ENCODE measurements around the gene SPATS1.
"Not testable (repeated sequence)": the region's sequence is repeated elsewhere in the genome, so short reads cannot be mapped to it uniquely, and the experiment has no call there.

The SPATS1 gene

GRCh38 chr6:44310241-44310640 is 32.2 kb upstream of the SPATS1 start:
- no peak for DNase-seq (ENCODE audit: extremely low read depth in 1 of 2, low read depth in 1 of 2)

GRCh38 chr6:44311304-44311703 is 31.1 kb upstream of the SPATS1 start:
- no peak for DNase-seq (ENCODE audit: extremely low read depth in 1 of 2, low read depth in 1 of 2)

DNA sequence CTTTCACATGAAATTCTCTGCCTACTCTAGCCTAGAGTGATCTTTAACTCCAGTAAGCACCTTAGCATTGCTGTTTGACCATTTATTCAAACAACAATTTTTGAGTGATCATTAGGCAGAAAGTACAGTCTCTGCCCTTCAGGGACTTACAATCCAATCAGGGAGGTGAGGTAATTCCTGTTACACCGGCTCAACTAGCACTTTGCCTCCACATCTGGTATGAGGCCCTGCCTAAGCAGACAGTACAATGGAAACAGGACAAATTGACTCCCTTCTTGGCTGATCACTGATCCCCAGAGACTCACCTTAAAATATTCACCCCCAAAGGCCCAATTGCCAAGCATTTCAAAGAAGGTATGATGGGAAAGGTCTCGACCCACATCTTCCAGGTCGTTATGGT is 30.7 kb upstream of the SPATS1 start:
- no peak for DNase-seq (ENCODE audit: extremely low read depth in 1 of 2, low read depth in 1 of 2)

DNA sequence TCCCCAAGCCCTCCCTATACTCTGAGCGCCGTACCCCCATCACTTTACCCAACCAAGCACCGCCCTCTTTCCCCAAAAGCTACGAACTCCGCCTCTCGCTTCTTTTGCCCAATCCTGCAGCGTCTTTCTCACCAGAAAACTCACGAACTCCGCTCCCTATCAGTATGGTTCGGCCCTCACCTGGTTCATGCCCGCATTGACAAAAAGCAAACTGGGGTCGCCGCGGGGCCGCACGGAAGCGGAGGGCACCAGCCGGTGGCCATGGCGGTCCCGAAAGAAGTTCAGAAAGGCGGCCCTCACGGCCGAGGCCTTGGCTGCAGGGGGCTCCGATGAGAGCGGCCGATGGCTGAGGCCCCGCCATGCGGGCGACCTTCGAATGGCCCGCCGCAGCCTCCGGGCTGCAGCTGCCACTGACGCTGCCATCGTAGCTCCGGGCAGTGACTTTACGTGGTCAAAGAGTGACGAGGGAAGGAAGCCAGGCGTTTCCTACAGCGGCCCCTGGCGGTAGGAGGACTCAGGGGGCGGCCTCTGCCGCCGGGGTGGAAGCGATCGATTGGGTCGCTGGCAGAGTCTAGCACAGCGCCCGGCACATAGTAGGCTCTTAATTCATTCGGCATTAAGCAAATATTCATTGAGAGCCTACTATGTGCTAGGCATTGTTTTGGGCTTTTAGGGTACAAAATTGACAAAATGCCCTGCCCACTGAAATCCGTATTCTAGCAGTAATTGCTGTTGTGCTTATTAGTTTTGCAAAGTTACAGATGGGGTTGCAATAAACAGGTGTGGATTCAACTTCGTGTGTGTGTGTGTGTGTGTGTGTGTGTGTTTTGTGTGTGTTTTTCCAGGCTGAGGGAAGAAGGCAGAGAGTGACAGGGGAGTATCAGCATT is 29.3 kb upstream of the SPATS1 start, which contains the start of gene AARS2:
AARS2 (minus strand) TSS at position 447 of the 888 bp plus-strand sequence; CDS start at position 423, 24 bp downstream.
- DNase-seq (ENCODE audit: extremely low read depth in 1 of 2, low read depth in 1 of 2), result peak; percentile 79 to 91

- not testable (repeated sequence) for DNase-seq (ENCODE audit: extremely low read depth in 1 of 2, low read depth in 1 of 2)
Measured at GRCh38 chr6:44314657-44315056, 27.8 kb upstream of the SPATS1 start.

DNA sequence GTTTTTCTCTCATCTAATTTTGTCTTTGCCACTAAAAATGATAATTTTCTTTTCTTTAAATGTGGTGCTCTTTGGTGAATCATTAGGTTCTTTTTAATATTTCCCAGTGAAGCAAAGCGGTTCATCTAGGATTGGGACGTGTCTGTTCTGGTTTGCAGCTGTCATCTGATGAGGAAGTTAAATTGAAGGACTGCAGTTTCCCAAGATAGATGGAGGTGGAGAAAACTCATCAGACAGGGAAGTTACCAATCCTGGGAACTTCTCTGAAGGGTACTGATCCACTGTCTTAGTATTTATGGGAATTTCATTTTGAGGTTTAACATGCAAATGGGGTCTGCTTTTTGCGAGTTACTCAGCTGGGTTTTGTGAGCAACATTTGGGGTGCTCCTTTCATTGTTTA is 26.9 kb upstream of the SPATS1 start:
- DNase-seq (ENCODE audit: extremely low read depth in 1 of 2, low read depth in 1 of 2), result no peak

- no peak for DNase-seq (ENCODE audit: extremely low read depth in 1 of 2, low read depth in 1 of 2)
Measured at GRCh38 chr6:44315951-44316350, 26.5 kb upstream of the SPATS1 start.

GRCh38 chr6:44316481-44316880 is 26.0 kb upstream of the SPATS1 start:
- no peak for DNase-seq (ENCODE audit: extremely low read depth in 1 of 2, low read depth in 1 of 2)

DNA sequence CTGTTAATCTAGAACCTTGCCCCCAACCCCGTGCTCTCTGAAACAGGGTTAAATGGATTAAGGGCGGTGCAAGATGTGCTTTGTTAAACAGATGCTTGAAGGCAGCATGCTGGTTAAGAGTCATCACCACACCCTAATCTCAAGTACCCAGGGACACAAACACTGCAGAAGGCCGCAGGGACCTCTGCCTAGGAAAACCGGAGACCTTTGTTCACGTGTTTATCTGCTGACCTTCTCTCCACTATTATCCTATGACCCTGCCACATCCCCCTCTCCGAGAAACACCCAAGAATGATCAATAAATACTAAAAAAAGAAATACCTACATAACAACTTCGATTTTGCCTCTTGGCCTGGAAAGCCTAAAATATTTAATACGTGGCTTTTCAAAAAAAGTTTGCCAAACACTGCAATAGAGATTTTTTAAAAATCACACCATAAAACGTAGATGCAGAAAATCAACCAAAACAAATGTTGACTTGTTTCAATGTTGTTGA is 25.3 kb upstream of the SPATS1 start:
- DNase-seq (ENCODE audit: extremely low read depth in 1 of 2, low read depth in 1 of 2), result not testable (repeated sequence)

DNA sequence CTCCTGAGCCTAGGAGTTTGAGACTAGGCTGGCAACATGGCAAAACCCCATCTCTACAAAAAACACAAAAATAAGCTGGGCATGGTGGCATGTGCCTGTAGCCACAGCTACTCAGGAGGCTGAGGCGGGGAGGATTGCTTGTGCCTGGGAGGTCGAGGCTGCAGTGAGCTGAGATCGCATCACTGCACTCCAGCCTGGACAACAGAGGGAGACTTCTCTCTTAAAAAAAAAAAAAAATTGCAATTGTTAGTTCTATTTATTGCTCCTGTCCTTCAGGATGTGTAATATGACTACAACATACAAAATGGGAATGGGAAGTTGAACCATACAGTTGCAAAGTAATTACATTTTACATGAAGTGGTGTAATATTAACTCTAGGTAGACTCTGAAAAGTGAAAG is 21.2 kb upstream of the SPATS1 start:
- no peak for DNase-seq (ENCODE audit: extremely low read depth in 1 of 2, low read depth in 1 of 2)

DNA sequence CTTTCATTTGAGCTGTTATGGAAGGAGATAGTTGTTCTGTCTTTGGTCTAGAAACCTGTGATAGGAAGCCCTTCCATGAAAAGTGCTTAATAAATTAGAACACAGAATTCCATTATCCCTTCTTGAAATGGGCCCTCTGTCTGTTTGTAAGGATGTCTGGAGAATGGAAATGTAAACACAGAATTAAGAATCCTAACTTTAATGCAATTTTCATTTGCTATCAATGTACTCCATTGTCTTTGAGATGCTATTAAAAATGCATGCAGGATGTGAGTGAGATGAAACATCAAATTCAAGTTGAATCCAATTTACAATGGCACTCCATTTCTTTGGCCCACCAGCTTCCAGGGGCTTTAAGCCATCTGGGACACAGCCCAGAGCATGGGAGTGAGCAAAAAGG is 15.4 kb upstream of the SPATS1 start:
- DNase-seq (ENCODE audit: extremely low read depth in 1 of 2, low read depth in 1 of 2), result no peak

DNA sequence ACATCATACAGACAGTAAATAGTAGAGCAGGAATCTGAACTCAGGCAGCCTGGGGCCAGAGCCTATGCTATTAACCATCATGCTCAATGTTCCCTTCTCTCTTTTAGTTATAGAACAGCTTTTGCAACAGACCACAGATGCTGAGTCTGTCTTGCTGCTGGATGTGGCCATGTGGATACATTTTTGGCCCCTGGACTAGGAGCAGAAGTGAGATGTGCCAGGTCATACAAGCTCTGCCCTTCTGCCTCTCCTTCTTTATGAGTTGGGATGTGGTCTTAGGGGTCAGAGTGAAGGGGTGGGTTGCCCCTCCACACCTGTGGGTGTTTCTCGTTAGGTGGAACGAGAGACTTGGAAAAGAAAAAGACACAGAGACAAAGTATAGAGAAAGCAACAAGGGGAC is 14.7 kb upstream of the SPATS1 start:
- DNase-seq (ENCODE audit: extremely low read depth in 1 of 2, low read depth in 1 of 2), result no peak

DNA sequence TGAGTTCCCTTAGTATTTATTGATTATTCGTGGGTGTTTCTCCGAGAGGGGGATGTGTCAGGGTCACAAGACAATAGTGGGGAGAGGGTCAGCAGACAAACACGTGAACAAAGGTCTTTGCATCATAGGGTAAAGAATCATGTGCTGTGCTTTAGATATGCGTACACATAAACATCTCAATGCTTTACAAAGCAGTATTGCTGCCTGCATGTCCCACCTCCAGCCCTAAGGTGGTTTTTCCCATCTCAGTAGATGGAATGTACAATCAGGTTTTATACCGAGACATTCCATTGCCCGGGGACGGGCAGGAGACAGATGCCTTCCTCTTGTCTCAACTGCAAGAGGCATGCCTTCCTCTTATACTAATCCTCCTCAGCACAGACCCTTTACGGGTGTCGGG is 14.2 kb upstream of the SPATS1 start:
- DNase-seq (ENCODE audit: extremely low read depth in 1 of 2, low read depth in 1 of 2), result not testable (repeated sequence)

- DNase-seq (ENCODE audit: extremely low read depth in 1 of 2, low read depth in 1 of 2), result no peak
Measured at GRCh38 chr6:44329858-44330257, 12.6 kb upstream of the SPATS1 start.

GRCh38 chr6:44332585-44332984 is 9.9 kb upstream of the SPATS1 start:
- DNase-seq (ENCODE audit: extremely low read depth in 1 of 2, low read depth in 1 of 2), result no peak

DNA sequence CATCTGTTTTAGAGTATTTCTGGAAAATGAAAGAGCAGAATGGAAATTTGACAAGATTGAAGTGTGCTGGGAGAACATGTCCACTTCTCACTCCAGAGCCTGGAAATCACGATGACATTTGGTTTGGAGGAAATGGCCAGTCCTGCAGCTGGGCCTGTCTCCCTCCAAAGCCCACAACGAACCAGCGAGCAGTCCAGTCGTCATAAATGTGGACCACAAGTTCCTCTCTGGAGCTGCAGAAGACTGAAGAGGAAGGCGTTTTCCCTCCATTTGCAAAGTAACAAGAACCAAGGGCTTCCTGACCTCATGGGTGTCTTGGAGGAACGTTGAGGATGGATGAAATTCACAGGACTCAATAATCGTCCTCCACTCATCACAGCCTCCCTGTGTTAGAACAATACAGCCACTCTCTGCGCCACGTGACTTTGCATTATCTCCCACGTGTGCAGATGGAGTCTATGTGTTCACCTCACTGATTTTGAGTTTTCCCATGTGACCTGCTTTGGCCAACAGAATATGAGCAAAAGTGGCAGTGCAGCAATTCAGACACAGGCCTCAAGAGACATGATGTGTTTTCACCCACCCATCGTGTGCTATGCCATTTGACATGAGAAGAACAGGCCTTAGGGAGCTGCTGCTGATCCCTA is 9.1 kb upstream of the SPATS1 start:
- no peak for DNase-seq (ENCODE audit: extremely low read depth in 1 of 2, low read depth in 1 of 2)

DNA sequence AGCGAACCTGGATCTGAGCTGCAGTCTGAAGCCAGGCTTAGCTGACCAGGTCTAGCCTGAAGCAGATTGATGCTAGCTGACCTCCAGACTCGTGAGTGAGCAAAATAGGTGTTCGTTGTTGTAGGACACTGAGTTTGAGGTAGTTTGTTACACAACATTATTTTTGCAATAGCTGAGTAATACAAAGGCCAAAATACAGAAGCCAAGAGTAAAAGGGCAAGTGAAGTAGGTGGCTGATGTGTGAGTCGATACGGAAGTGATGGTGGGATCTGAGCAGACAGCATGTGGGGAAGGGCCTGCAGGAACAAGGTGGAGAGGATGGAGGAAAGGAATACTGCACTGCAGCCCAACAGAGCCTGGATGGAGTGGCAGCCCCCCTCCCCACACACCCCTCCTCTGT is 8.5 kb upstream of the SPATS1 start:
- DNase-seq (ENCODE audit: extremely low read depth in 1 of 2, low read depth in 1 of 2), result no peak

DNA sequence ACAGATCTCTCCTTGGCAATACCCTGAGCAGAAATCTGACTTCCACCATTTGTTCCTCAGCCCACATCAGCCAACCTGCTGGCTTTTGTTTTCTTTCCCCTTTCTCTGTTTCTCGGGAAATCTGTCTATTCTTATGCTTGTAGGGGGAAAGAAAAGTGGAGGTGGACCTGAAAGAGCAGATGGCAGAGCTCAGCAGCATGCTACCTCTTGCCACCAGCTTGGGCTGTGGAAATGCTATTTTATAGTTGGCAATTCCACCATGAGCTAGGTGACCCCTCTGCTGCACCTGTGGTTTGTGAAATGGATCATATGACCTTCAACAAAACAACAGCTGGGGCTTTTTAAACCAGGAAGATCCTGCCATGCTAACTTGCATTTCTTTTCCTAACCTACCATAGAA is 6.8 kb upstream of the SPATS1 start:
- no peak for DNase-seq (ENCODE audit: extremely low read depth in 1 of 2, low read depth in 1 of 2)

DNA sequence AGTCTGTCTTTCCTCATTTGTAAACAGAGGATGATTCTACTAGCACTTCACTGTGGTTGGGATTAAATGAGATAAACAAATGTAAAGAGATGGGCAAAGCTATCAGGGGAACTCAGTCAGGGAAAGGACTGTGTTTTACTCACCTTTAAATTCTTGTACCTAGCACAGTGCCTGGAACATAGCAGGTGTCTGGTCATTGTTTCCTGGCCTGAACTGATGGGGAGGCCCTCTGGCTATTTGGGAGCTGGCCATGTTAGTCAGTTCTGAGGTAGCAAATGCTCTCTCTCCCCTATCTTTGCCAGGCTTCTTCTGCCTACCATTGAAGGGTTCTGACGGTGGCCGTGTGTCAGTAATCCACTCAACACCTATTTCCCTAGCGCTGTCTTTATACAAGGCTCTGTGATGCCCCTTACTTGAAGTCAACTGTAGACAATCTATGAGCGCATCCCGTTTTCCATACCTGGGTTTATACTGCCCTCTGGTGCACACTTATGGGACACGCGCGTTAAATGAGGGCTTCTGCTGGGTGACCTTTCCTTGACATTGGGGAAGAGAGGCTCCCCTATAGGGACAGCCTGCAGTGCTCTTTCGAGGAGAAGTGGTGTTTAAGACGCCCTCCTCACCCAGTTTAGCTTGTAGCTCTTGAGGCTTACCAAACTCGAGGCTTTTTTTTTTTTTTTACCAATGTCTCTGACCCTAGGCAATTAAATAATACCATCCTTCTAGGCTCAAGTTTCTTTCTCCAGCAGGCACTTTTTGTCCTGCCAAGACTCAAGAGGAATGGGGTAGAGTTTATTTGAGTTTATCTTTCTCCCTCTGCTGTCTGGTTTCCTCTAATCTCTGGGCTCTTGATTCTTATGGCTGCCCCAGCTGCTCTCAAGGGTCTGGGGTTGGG is 4.0 kb upstream of the SPATS1 start:
- peak; percentile 28 to 35 for DNase-seq (ENCODE audit: extremely low read depth in 1 of 2, low read depth in 1 of 2)

DNA sequence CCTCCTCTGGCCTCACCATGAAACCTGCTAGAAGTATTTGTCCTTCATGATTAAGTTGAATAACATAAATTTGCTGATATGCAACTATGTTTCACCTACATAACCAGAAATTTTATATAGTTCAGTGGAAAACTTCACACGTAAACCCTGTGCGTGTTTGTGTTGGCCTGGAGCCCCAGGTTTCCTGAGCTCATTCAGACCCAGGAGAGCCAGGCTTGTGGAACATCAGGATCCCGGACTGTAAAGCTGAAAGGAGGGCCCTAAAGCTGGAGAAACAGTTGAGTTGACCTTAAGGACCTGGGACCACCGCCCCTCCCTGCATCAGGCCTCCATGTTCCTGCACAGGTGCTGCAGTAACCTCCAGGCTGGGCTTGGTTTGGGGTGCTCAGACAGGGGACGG is 3.1 kb upstream of the SPATS1 start:
- DNase-seq (ENCODE audit: extremely low read depth in 1 of 2, low read depth in 1 of 2), result no peak

All from activated CD8-positive, alpha-beta memory T cell treated with anti-CD3 and anti-CD28 coated beads for 1 hour (primary cell).